Mesodermal cell (in vitro differentiated cells): ENCODE data around the gene TPPP.
A peak's percentile ranks its signal among the peaks of the same experiment; 100 is the strongest.

Experiments used
- H3K27ac ChIP-seq: 2 replicates; pipeline ENCODE4 v1.7.0; 2013; ENCODE audit warnings: mild to moderate bottlenecking, low read depth, low read length, moderate library complexity; ENCODE audit not compliant: severe bottlenecking
- H3K36me3 ChIP-seq: 2 replicates; pipeline ENCODE4 v1.7.1; 2013; ENCODE audit warnings: mild to moderate bottlenecking, low read length, moderate library complexity; ENCODE audit not compliant: control insufficient read depth, insufficient read depth
- H3K4me1 ChIP-seq: one replicate; pipeline ENCODE4 v1.7.1; 2013; ENCODE audit warnings: mild to moderate bottlenecking, low read length; ENCODE audit not compliant: insufficient read depth, control insufficient read depth, poor library complexity, severe bottlenecking
- H3K4me3 ChIP-seq: 2 replicates; pipeline ENCODE4 v1.7.0; 2013; ENCODE audit warnings: low read length, control low read depth, mild to moderate bottlenecking; ENCODE audit not compliant: insufficient read depth, poor library complexity, severe bottlenecking; ENCODE audit errors: extremely low read depth
- H3K9me3 ChIP-seq: 2 replicates; pipeline ENCODE4 v1.7.1; 2013; ENCODE audit warnings: mild to moderate bottlenecking, low read length, moderate library complexity; ENCODE audit not compliant: control insufficient read depth
- WGBS, 2 experiments: methylation state at CpG; one replicate each; pipeline ENCODE4 v1.1.5; 2013; ENCODE audit warnings: missing lambda C conversion rate in 2 of 2; ENCODE audit not compliant: insufficient coverage in 2 of 2; 5-methylcytosine and 5-hydroxymethylcytosine counted together

TPPP gene

GRCh38 chr5:621341-621761 lies 71.8 kb downstream of the TPPP start:
- Histone ChIP-seq H3K4me3 (no peak overlapping the region), H3K27ac (no peak overlapping the region), H3K4me1 (no peaks in the 10 kb centered on the region), H3K36me3 (peaks cover 69% of the 10 kb centered on the region), H3K9me3 (no peaks in the 10 kb centered on the region)
- WGBS, 2 experiments, result 96 to 98% methylated on average over 14 to 15 of the region's 16 CpGs

GRCh38 chr5:620586-621180 lies 72.5 kb downstream of the TPPP start:
- H3K4me3 ChIP-seq, result no peak overlapping the region
- no peaks in the 10 kb centered on the region for H3K9me3 ChIP-seq
- H3K4me1 ChIP-seq, result no peaks in the 10 kb centered on the region
- no peak overlapping the region for H3K27ac ChIP-seq
- H3K36me3 ChIP-seq, result peaks cover 63% of the 10 kb centered on the region
- 92 to 93% methylated on average over 4 to 8 of the region's 8 CpGs for WGBS, 2 experiments

- Histone ChIP-seq H3K9me3 (no peaks in the 10 kb centered on the region), H3K36me3 (peaks cover 62% of the 10 kb centered on the region), H3K4me1 (no peaks in the 10 kb centered on the region), H3K27ac (no peak overlapping the region), H3K4me3 (no peak overlapping the region)
- 94 to 95% methylated on average over 19 to 20 of the region's 20 CpGs for WGBS, 2 experiments
Observed at GRCh38 chr5:620152-620551, 73.0 kb downstream of the TPPP start.

- Histone ChIP-seq H3K4me3 (no peak overlapping the region), H3K4me1 (no peaks in the 10 kb centered on the region), H3K27ac (no peak overlapping the region), H3K36me3 (peaks cover 69% of the 10 kb centered on the region), H3K9me3 (peaks cover 3% of the 10 kb centered on the region)
- 93 to 97% methylated on average over 15 to 16 of the region's 16 CpGs for WGBS, 2 experiments
Observed at GRCh38 chr5:619444-619843, 73.7 kb downstream of the TPPP start.

- Histone ChIP-seq H3K36me3 (peaks cover 62% of the 10 kb centered on the region), H3K27ac (no peak overlapping the region), H3K4me1 (no peaks in the 10 kb centered on the region), H3K4me3 (no peak overlapping the region), H3K9me3 (peaks cover 10% of the 10 kb centered on the region)
- 93 to 98% methylated on average over 3 of the region's 5 CpGs for WGBS, 2 experiments
Observed at GRCh38 chr5:618450-618849, 74.7 kb downstream of the TPPP start.

- H3K27ac ChIP-seq, result no peak overlapping the region
- no peaks in the 10 kb centered on the region for H3K4me1 ChIP-seq
- H3K4me3 ChIP-seq, result no peak overlapping the region
- peaks cover 15% of the 10 kb centered on the region for H3K9me3 ChIP-seq
- WGBS, 2 experiments, result 94 to 97% methylated on average over 11 to 12 of the region's 12 CpGs
- H3K36me3 ChIP-seq, result peaks cover 62% of the 10 kb centered on the region
Observed at GRCh38 chr5:617896-618295, 75.3 kb downstream of the TPPP start.

GRCh38 chr5:616484-617039 lies 76.6 kb downstream of the TPPP start:
- Histone ChIP-seq H3K4me1 (no peaks in the 10 kb centered on the region), H3K9me3 (peaks cover 17% of the 10 kb centered on the region), H3K27ac (no peak overlapping the region), H3K36me3 (peaks cover 54% of the 10 kb centered on the region), H3K4me3 (no peak overlapping the region)
- WGBS, 2 experiments, result 75 to 82% methylated on average over 7 to 11 of the region's 13 CpGs

GRCh38 chr5:612498-613424 lies 80.4 kb downstream of the TPPP start:
- Histone ChIP-seq H3K27ac (no peak overlapping the region), H3K4me1 (no peaks in the 10 kb centered on the region), H3K36me3 (peaks cover 17% of the 10 kb centered on the region), H3K9me3 (peaks cover 17% of the 10 kb centered on the region), H3K4me3 (peak overlapping the region; percentile 70)
- WGBS, 2 experiments, result 6 to 18% methylated on average over 31 to 34 of the region's 49 CpGs

GRCh38 chr5:611731-612486 lies 81.2 kb downstream of the TPPP start, which contains the start of gene CEP72:
Gene CEP72 (plus strand): TSS chr5:612340. CDS start chr5:612362, 22 bp downstream.
- Histone ChIP-seq H3K36me3 (peaks cover 9% of the 10 kb centered on the region), H3K9me3 (peaks cover 17% of the 10 kb centered on the region), H3K4me3 (peak within 1 kb of the TSS; percentile 70), H3K4me1 (no peaks in the 10 kb centered on the region), H3K27ac (no peak within 1 kb of the TSS)
- WGBS, 2 experiments, result 0 to 2% methylated on average over 21 to 35 of the region's 72 CpGs
